BJ (cell line): Measurements from ENCODE around the gene CFAP410. TPM values are rescaled to one million over a fixed set of nuclear protein-coding genes. Genes with fewer than 3 reads are reported as not detected.

Experiments used
- CTCF ChIA-PET: fragments of 350-600 bp; formaldehyde crosslinking; extraction: SDS; loops from one replicate; lab custom pipeline; 2021; ENCODE audit warnings: antibody characterized with exemption, inconsistent platforms; lab: Yijun Ruan, JAX
- POLR2A ChIA-PET: fragments of 300-600 bp; sonication (Branson Sonifier 250); formaldehyde crosslinking; extraction: SDS; loops from one replicate; lab custom pipeline; 2021; ENCODE audit warnings: antibody characterized with exemption; lab: Charles Lee
- DNase-seq: peaks from one replicate; pipeline ENCODE4 v3.0.0-alpha.2; 2011; ENCODE audit warnings: low read depth
- H3K27me3 ChIP-seq: 2 replicates; pipeline ENCODE4 v1.6.0; 2011; ENCODE audit warnings: low read length; ENCODE audit not compliant: control insufficient read depth, insufficient read depth
- H3K36me3 ChIP-seq: 2 replicates; pipeline ENCODE4 v1.5.1; 2011; ENCODE audit warnings: low read length; ENCODE audit not compliant: control insufficient read depth, insufficient read depth
- H3K4me3 ChIP-seq: 2 replicates; pipeline ENCODE4 v1.5.1; 2011; ENCODE audit warnings: low read depth, mild to moderate bottlenecking, control low read depth, low read length
- CTCF ChIP-seq: IDR thresholded peaks from 2 replicates; pipeline ENCODE4 v1.5.1; 2011; ENCODE audit warnings: low read depth, mild to moderate bottlenecking, control low read depth, inconsistent platforms, low read length, moderate library complexity; ENCODE audit not compliant: insufficient read depth
- polyA plus RNA-seq: library from polyadenylated mRNA; depleted of rRNA; stranded (reverse); fragments of >200 nt; gene quantifications from 2 replicates; pipeline ENCODE4 v1.2.3, GENCODE V29; 2011

The CFAP410 gene
- polyA plus RNA-seq, 1 experiment = 13.5 TPM

DNA sequence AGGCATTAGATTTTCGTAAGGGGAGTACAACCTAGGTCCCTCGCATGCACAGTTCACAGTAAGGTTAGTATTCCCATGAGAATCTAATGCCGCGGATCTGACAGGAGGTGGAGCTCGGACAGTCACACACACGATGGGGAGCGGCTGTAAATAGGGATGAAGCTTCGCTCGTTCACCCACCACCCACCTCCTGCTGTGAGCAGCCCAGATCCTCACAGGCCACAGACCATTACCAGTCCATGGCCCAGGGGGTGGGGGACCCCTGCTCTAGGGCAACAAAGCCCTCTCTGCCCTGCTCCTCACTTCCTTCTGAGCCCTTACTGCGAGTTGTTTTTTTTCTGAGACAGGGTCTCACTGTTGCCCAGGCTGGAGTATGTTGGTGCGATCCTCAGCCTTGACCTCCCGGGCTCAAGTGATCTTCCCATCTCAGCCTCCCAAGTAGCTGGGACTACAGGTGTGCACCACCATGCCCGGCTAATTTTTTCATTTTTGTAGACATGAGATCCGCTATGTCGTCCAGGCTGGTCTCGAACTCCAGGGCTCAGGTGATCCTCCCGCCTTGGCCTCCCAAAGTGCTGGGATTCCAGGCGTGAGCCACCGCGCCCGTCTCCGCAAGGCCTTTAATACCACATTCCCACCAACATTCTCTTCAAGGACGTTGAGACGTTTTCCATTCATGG lies 35.6 kb upstream of the CFAP410 start:
- no peaks in the 10 kb centered on the region for H3K27me3 ChIP-seq
- CTCF ChIA-PET = interaction anchor here (1.1 kb wide), 1 partner anchor 15 kb away, joined by 3 read pairs; no protein-coding TSS in a partner anchor
- POLR2A ChIA-PET = no interaction called here

GRCh38 chr21:44372616-44373015 lies 33.4 kb upstream of the CFAP410 start:
- CTCF ChIA-PET = interaction anchor here (1.2 kb wide), 1 partner anchor 14 kb away, joined by 3 read pairs; no protein-coding TSS in a partner anchor

More for the DNA sequence above, 35.6 kb upstream of the CFAP410 start:
- no peak overlapping the region for H3K4me3 ChIP-seq
- DNase-seq = no peak
- TF ChIP-seq CTCF = no peak
- no peaks in the 10 kb centered on the region for H3K36me3 ChIP-seq

GRCh38 chr21:44371596-44371995 lies 32.4 kb upstream of the CFAP410 start:
- POLR2A ChIA-PET = no interaction called here
- DNase-seq = no peak
- no peak for TF ChIP-seq CTCF
- no peaks in the 10 kb centered on the region for H3K27me3 ChIP-seq
- no peak overlapping the region for H3K4me3 ChIP-seq
- H3K36me3 ChIP-seq = no peaks in the 10 kb centered on the region
- CTCF ChIA-PET = interaction anchor here (1.2 kb wide), 1 partner anchor 13 kb away, joined by 3 read pairs; no protein-coding TSS in a partner anchor

More at GRCh38 chr21:44372616-44373015, 33.4 kb upstream of the CFAP410 start:
- no peak for TF ChIP-seq CTCF
- Histone ChIP-seq H3K36me3 (no peaks in the 10 kb centered on the region), H3K4me3 (no peak overlapping the region), H3K27me3 (no peaks in the 10 kb centered on the region)
- no peak for DNase-seq
- POLR2A ChIA-PET = no interaction called here

DNA sequence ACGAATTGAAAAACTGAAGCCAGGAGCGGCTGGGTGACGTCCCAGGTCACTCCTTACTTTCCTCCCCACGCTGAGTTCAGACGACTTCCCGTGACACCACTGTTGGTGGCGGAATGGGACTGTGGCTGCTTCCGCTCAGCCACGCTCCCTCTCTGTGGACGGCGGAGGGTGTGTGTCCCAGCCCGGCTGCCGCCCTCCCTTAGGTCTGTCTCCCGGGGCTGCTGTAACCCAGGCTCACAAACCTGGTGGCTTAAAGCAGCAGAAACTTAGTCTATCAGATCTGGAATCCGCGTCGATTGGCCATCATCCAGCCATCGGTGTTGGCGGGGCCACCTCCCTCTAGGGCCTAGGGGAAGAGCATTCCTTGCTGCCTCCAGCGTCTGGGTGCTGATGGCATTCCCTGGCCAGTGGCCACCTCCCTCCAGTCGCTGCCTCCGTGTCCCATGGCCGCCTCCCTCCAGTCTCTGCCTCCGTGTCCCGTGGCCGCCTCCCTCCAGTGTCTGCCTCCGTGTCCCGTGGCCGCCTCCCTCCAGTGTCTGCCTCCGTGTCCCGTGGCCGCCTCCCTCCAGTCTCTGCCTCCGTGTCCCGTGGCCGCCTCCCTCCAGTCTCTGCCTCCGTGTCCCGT lies 31.7 kb upstream of the CFAP410 start:
- H3K36me3 ChIP-seq = no peaks in the 10 kb centered on the region
- H3K4me3 ChIP-seq = no peak overlapping the region
- no peak for TF ChIP-seq CTCF
- no peak for DNase-seq
- no peaks in the 10 kb centered on the region for H3K27me3 ChIP-seq
- ChIA-PET POLR2A (no interaction called here), CTCF (no interaction called here)

DNA sequence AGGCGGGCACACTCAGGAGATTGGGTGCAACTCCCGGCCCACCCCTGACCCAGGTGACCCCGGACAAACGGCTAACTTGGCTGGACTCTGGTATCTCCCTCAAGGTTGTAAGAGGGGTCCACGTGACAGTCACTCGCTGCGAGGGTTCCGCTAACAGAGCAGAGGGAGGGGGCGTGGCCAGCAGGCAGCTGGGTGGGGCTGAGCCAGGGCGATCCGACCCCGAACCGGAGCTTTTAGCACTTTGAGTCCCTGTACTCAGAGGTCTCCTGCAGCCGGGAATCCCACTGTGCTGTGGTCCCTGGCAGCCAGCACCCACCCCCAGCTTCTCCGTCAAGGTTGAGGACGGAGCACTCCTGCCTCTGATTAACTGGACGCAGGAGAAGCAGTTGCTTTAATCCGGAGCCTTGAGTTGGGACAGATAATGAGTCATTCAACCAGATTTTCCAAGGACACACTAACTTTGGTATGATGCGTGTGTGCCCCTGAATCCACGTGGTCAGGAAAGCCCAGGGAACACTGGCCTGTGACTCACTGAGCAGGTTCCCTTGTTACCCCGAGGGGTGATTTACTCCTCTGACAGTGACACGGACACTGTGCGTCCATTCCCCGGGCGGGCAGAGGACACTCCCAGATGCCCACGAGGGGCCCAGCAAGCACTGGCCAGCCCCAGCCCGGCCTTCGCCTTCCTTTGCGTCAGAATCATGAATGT lies 31.0 kb upstream of the CFAP410 start:
- POLR2A ChIA-PET = no interaction called here
- peak; percentile 13 for DNase-seq
- no peaks in the 10 kb centered on the region for H3K27me3 ChIP-seq
- no peak for TF ChIP-seq CTCF
- CTCF ChIA-PET = no interaction called here
- no peak overlapping the region for H3K4me3 ChIP-seq
- no peaks in the 10 kb centered on the region for H3K36me3 ChIP-seq
